HEK293 (cell line): ENCODE data around the gene NANOS3.

Experiments
- CTCF ChIA-PET: fragments of 350-600 bp; formaldehyde crosslinking; extraction: SDS; loops from one replicate; lab custom pipeline; 2021; ENCODE audit warnings: antibody characterized with exemption; lab: Yijun Ruan, JAX
- POLR2A ChIA-PET: fragments of 300-600 bp; formaldehyde crosslinking; extraction: SDS; loops from one replicate; lab custom pipeline; 2020; ENCODE audit warnings: antibody characterized with exemption, inconsistent platforms; lab: Yijun Ruan, JAX
- H3K27ac ChIP-seq: fragments of 200-500 bp; sonication (Bioruptor generic); 2 replicates; pipeline ENCODE4 v1.5.1; 2014; ENCODE audit warnings: low read depth, low read length, control low read depth, inconsistent platforms; ENCODE audit errors: extremely low read depth
- H3K36me3 ChIP-seq, 2 experiments: fragments of 200-500 bp in 1 of 2; sonication (Bioruptor generic) in 1 of 2; 1 replicate in 1 of 2; 2 replicates in 1 of 2; pipeline ENCODE4 v1.5.1; 2014 to 2017; ENCODE audit warnings: inconsistent platforms in 2 of 2, low read length in 2 of 2; ENCODE audit not compliant: control insufficient read depth in 2 of 2, insufficient read depth in 1 of 2
- H3K4me1 ChIP-seq: fragments of 200-500 bp; sonication (Bioruptor generic); 2 replicates; pipeline ENCODE4 v1.5.1; 2014; ENCODE audit warnings: mild to moderate bottlenecking, low read length, inconsistent platforms; ENCODE audit not compliant: control insufficient read depth, insufficient read depth
- H3K4me3 ChIP-seq: 2 replicates; pipeline ENCODE4 v1.5.1; 2011; ENCODE audit warnings: low read depth, mild to moderate bottlenecking, control low read depth, low read length, moderate library complexity
- H3K9me3 ChIP-seq: fragments of 200-500 bp; sonication (Bioruptor generic); 2 replicates; pipeline ENCODE4 v1.5.1; 2014; ENCODE audit warnings: low read depth, low read length, inconsistent platforms; ENCODE audit not compliant: control insufficient read depth, insufficient read depth
- GLIS2 ChIP-seq: fragments of 450-650 bp; formaldehyde crosslinking; IDR thresholded peaks from 2 replicates; pipeline ENCODE4 v1.5.1; 2016; ENCODE audit warnings: missing biosample characterization, missing genetic modification characterization
- INSM2 ChIP-seq: fragments of 450-650 bp; formaldehyde crosslinking; IDR thresholded peaks from 2 replicates; pipeline ENCODE4 v1.5.1; 2016; ENCODE audit warnings: missing biosample characterization, missing genetic modification characterization
- KLF1 ChIP-seq: fragments of 450-650 bp; formaldehyde crosslinking; IDR thresholded peaks from 2 replicates; pipeline ENCODE4 v1.5.1; 2016; ENCODE audit warnings: missing biosample characterization, missing genetic modification characterization
- PRDM10 ChIP-seq: fragments of 450-650 bp; formaldehyde crosslinking; IDR thresholded peaks from 2 replicates; pipeline ENCODE4 v1.5.1; 2016; ENCODE audit warnings: missing biosample characterization, missing genetic modification characterization
- SP7 ChIP-seq: fragments of 450-650 bp; formaldehyde crosslinking; IDR thresholded peaks from 2 replicates; pipeline ENCODE4 v1.5.1; 2016; ENCODE audit warnings: missing biosample characterization, missing genetic modification characterization
- YY1 ChIP-seq: fragments of 450-650 bp; formaldehyde crosslinking; IDR thresholded peaks from 2 replicates; pipeline ENCODE4 v1.5.1; 2018; ENCODE audit warnings: missing biosample characterization, missing genetic modification characterization
- ZNF155 ChIP-seq: fragments of 450-650 bp; formaldehyde crosslinking; IDR thresholded peaks from 2 replicates; pipeline ENCODE4 v1.5.1; 2016; ENCODE audit warnings: missing biosample characterization, missing genetic modification characterization
- ZNF19 ChIP-seq: fragments of 450-650 bp; formaldehyde crosslinking; IDR thresholded peaks from 2 replicates; pipeline ENCODE4; 2016; ENCODE audit warnings: missing biosample characterization, missing genetic modification characterization, low read depth
- ZNF2 ChIP-seq: fragments of 450-650 bp; formaldehyde crosslinking; IDR thresholded peaks from 2 replicates; pipeline ENCODE4 v1.5.1; 2016; ENCODE audit warnings: missing biosample characterization, missing genetic modification characterization
- ZNF302 ChIP-seq: fragments of 450-650 bp; formaldehyde crosslinking; IDR thresholded peaks from 2 replicates; pipeline ENCODE4 v1.5.1; 2016; ENCODE audit warnings: missing biosample characterization, missing genetic modification characterization, low read depth
- ZNF37A ChIP-seq: fragments of 450-650 bp; IDR thresholded peaks from 2 replicates; pipeline ENCODE4 v1.5.1; 2018; ENCODE audit warnings: missing biosample characterization, missing genetic modification characterization
- ZNF555 ChIP-seq: fragments of 450-650 bp; formaldehyde crosslinking; conservative IDR thresholded peaks from 2 replicates; pipeline ENCODE4 v1.5.1; 2017; ENCODE audit warnings: missing biosample characterization, mild to moderate bottlenecking, missing genetic modification characterization, inconsistent platforms
- ZNF624 ChIP-seq: fragments of 450-650 bp; formaldehyde crosslinking; IDR thresholded peaks from 2 replicates; pipeline ENCODE4 v1.5.1; 2017; ENCODE audit warnings: missing biosample characterization, missing genetic modification characterization
- ZNF747 ChIP-seq: fragments of 450-650 bp; formaldehyde crosslinking; IDR thresholded peaks from 2 replicates; pipeline ENCODE4 v1.5.1; 2016; ENCODE audit warnings: missing biosample characterization, missing genetic modification characterization
- ZNF76 ChIP-seq: fragments of 450-650 bp; formaldehyde crosslinking; IDR thresholded peaks from 2 replicates; pipeline ENCODE4; 2016; ENCODE audit warnings: low read depth, missing biosample characterization, missing genetic modification characterization, borderline replicate concordance

Gene NANOS3

GRCh38 chr19:13887018-13887436, 10.1 kb downstream of the NANOS3 start:
- Histone ChIP-seq H3K27ac (no peak overlapping the region), H3K4me1 (no peaks in the 10 kb centered on the region), H3K36me3 (no peaks in the 10 kb centered on the region; a peak in 1 of 3 replicates), H3K4me3 (no peak overlapping the region), H3K9me3 (no peaks in the 10 kb centered on the region)
- ChIA-PET CTCF (interaction anchor here (1.3 to 2.0 kb wide), 2 partner anchors 185 to 194 kb away, joined by 3 to 7 read pairs; partner anchors contain the start of gene MISP3), POLR2A (interaction anchor here (0.7 kb wide), 1 partner anchor 295 kb away, joined by 3 read pairs; no protein-coding TSS in a partner anchor)
- peak; percentile 56 for TF ChIP-seq KLF1 (tag by site-specific recombination)
- TF ChIP-seq ZNF76 (tag by site-specific recombination) = no peak

GRCh38 chr19:13887517-13887916, 10.6 kb downstream of the NANOS3 start:
- ChIA-PET POLR2A (no interaction called here), CTCF (interaction anchor here (0.7 to 2.0 kb wide), 2 partner anchors 114 to 185 kb away, joined by 3 to 7 read pairs; partner anchors contain the start of genes C19orf53 and MISP3)
- Histone ChIP-seq H3K4me3 (no peak overlapping the region), H3K4me1 (no peaks in the 10 kb centered on the region), H3K36me3 (no peaks in the 10 kb centered on the region; a peak in 1 of 3 replicates), H3K9me3 (no peaks in the 10 kb centered on the region), H3K27ac (no peak overlapping the region)
- TF ChIP-seq SP7 (tag by site-specific recombination) = no peak
- TF ChIP-seq ZNF747 (tag by site-specific recombination) = no peak
- TF ChIP-seq PRDM10 (tag by site-specific recombination) = 0 out of 2 replicates have a peak, but pooled peaks have one; percentile 9
- TF ChIP-seq YY1 (tag by site-specific recombination) = no peak

- Histone ChIP-seq H3K4me3 (no peak overlapping the region), H3K27ac (no peak overlapping the region), H3K9me3 (no peaks in the 10 kb centered on the region), H3K36me3 (no peaks in the 10 kb centered on the region; a peak in 1 of 3 replicates), H3K4me1 (no peaks in the 10 kb centered on the region)
- TF ChIP-seq ZNF555 (tag by site-specific recombination) (no peak), KLF1 (tag by site-specific recombination) (0 out of 2 replicates have a peak, but pooled peaks have one; percentile 19)
- ChIA-PET POLR2A (no interaction called here), CTCF (interaction anchor here (0.7 kb wide), 1 partner anchor 617 kb away, joined by 3 read pairs; no protein-coding TSS in a partner anchor)
These were observed 11.3 kb downstream of the NANOS3 start for GRCh38 chr19:13888281-13888680.

GRCh38 chr19:13890136-13890535, 13.2 kb downstream of the NANOS3 start:
- POLR2A ChIA-PET = no interaction called here
- no peak for TF ChIP-seq ZNF302 (tag by site-specific recombination)
- no peak for TF ChIP-seq ZNF37A (tag by site-specific recombination)
- TF ChIP-seq GLIS2 (tag by site-specific recombination) = no peak
- no peak for TF ChIP-seq YY1 (tag by site-specific recombination)
- no peak for TF ChIP-seq ZNF2 (tag by site-specific recombination)
- TF ChIP-seq ZNF155 (tag by site-specific recombination) = no peak
- no peak for TF ChIP-seq ZNF624
- no peak for TF ChIP-seq ZNF19 (tag by site-specific recombination)
- TF ChIP-seq INSM2 = no peak
- Histone ChIP-seq H3K27ac (no peak overlapping the region), H3K4me1 (no peaks in the 10 kb centered on the region), H3K4me3 (no peak overlapping the region), H3K9me3 (no peaks in the 10 kb centered on the region), H3K36me3 (no peaks in the 10 kb centered on the region; a peak in 1 of 3 replicates)
- CTCF ChIA-PET = no interaction called here
